Bone marrow (tissue), 2 donors: Measurements from ENCODE around the gene FAM200C.

Experiments
- DNase-seq, 2 donors: peaks; one replicate each; lab custom pipeline; 2025; lab: John Stamatoyannopoulos, UW

The FAM200C gene

GRCh38 chr5:160419458-160420330 lies 19.8 kb upstream of the FAM200C start:
- DNase-seq: no peak

DNA sequence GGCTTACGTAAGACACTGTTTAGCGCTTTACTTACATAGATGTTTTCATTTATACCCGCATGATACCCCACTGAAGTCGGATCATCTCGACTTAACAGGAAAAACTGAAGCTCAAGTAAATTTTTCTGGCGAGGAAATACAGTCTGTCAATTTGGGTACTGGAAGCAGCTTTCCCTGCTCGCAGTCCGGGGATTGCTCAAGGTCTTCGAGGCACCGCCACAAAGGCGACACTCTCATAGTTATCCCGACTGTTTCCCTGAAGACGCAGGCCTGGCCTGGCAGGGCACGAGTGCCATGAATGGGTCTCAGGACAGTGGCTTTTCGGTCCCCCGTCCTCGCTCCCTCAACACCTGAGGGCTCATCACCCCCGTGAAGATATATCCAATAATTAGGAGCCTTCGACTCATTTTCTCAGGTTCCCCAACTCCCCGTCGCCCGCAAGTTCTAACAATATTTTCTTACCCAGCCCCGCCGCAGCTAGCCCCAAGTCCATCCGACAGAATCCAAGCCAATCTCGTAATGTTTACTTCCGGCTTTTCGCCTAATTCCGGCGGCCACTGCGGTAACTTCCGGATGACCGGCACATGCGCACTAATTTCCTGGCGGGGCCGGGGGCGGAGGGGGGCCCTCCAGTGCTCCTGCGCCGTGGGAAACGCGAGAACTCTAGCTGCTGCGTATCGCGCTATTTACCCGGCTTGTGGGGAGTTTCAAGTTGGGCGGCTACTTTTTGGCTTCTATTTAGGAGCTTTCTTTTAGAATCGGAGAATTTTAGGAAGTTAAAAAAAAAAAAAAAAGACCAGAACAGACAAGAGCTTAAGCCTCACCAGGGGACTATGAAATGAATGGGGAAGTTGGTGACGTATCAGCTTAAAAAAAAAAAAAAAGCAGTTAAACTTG lies 19.0 kb upstream of the FAM200C start, which contains the start of gene SLU7:
SLU7 (minus strand) TSS at position 521 of the 897 bp plus-strand sequence. CDS start 3,787 bp downstream, outside the sequence.
- DNase-seq: peak; percentile 82 to 88

GRCh38 chr5:160398806-160399205 lies 1.0 kb downstream of the FAM200C start:
- no peak for DNase-seq

DNA sequence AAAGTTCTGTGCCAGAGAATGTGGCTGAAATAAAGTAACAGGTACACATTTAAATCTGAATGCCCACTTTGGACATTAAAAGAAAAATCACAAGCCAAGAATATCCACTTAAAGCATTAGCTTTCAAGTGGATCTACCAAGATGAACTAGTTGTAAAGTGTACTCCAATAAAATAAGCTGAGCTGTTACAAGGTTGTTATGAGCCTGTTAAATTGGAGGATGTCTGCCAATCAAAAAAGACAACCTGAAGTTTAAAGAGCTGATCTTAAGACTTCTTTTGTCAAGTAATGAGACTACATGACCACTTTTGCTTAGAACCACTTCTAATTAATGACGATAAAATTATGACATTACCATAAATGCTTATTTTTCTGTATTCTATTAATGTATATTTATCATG lies 2.4 kb downstream of the FAM200C start:
- DNase-seq: no peak

- no peak for DNase-seq
Measured at GRCh38 chr5:160395111-160395510, 4.7 kb downstream of the FAM200C start.

DNA sequence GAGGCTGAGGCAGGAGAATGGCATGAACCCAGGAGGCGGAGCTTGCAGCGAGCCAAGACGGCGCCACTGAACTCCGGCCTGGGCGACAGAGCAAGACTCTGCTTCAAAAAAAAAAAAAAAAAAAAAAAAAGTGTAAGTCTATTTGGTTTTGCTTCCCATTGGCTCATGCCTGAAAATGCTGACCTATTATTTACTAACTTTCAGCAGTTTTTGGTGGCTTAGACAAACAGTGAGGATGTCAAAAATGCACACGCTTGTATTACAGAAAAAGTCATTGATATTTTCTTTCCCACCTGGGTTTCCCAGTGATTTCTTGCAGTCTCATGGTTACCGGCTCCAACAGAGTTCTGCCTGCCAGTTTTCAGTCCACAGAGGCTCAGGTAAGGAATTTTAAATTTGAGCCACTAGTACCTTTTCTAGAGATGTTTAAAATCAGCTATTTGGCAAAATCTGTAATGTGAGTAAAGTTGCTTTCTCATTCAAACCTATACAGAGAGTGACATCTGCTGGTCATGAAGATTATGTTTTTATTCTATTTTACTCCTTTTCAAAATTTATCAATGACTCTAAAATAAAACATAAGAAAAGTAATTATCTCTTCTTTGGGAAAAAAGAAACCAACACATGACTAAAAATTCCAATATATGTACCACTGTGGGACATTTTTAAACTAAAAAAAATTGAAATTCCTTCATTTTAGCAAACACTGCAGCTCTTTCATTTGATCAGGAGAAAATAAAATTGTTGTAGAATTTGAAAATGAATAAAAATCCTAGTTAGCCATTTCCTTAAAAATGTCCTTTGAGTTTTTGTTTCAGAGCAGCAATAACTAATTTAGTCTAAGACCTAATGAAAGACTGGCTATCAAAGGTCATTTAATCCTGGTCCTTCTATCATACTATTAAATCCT lies 8.8 kb downstream of the FAM200C start:
- DNase-seq: no peak

DNA sequence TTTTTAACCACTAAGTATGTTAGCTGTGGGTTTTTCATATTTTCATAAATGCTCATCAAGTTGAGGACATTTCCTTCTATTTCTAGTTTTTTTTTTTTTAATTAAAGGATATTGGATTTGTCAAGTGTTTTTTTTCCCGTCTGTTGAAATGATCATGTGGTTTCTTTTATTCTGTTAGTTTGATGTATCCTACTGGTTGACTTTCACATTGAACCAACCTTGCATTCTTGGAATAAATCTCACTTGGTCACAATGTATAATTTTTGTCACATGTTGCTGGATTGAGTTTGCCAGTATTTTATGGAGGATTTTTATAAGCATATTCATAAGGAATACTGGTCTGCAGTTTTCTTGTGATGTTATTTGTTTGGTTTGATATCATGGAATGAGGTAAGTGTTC lies 12.4 kb downstream of the FAM200C start:
- DNase-seq: no peak

GRCh38 chr5:160385496-160385895 lies 14.4 kb downstream of the FAM200C start:
- DNase-seq: no peak

- no peak for DNase-seq
Measured at GRCh38 chr5:160384681-160385080, 15.2 kb downstream of the FAM200C start.

GRCh38 chr5:160382346-160382745 lies 17.5 kb downstream of the FAM200C start:
- DNase-seq: no peak

GRCh38 chr5:160380041-160380440 lies 19.8 kb downstream of the FAM200C start:
- DNase-seq: no peak

GRCh38 chr5:160379511-160379910 lies 20.3 kb downstream of the FAM200C start:
- DNase-seq: peak in 1 of 2 donors; percentile 36

- DNase-seq: no peak
Measured at GRCh38 chr5:160378330-160378729, 21.5 kb downstream of the FAM200C start.

DNA sequence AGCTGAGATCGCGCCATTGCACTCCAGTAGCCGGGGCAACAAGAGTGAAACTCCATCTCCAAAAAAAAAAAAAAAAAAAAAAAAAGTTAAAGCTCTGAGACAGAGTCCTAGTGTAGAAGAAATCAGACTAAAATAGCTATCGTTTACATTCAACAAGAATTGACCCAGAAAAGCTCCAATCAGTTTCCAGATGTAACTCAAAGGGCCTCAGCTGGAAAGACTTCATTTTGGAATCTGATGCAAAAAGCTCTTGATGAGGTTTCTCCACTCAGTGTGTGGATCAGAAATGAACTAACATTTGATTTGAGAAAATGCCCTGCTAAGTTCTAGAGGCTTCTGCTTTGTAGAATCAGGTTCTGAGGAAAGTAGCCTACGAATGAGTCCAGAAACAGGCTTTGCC lies 22.2 kb downstream of the FAM200C start:
- no peak for DNase-seq

- no peak for DNase-seq
Measured at GRCh38 chr5:160376416-160376815, 23.4 kb downstream of the FAM200C start.

- DNase-seq: no peak
Measured at GRCh38 chr5:160375701-160376100, 24.2 kb downstream of the FAM200C start.

GRCh38 chr5:160375166-160375565 lies 24.7 kb downstream of the FAM200C start:
- no peak for DNase-seq

DNA sequence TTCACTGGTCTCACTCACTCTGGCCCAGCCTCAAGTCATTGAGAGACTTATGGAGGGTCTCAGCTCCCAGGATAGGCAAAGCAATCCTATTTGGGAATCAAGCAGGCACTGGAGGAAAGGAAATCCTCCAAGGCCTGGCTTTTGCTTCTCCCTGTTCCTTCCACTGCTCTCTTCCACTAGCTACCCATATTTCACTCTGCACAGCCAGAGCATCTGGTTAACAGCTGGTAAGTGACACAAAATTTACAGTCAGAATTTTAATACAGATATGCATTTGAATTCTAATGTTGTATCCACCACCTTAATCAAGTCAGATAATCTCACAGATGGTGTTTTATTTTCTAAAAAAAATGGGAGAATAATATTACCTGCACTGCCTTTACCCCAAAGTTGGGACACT lies 28.6 kb downstream of the FAM200C start:
- no peak for DNase-seq

DNA sequence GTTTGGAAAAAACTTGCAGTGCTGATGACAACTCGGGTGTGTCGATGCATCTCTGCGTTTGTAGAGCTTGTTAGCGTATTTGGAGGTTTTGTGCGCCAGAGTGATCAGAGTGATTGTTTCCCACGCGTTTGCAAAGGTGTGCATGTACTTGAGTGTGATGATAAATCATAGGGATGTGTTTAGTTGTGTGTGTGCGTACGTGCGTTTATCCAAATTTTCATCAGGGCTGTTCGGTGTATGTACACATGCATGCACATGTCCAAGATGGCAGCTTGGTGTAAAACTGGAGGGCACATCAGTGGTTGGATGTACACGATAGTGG lies 29.2 kb downstream of the FAM200C start:
- DNase-seq: no peak

GRCh38 chr5:160369990-160370712 lies 29.7 kb downstream of the FAM200C start, which contains the start of gene C1QTNF2:
C1QTNF2 (minus strand) TSS chr5:160370626; CDS start chr5:160355011, 15,615 bp downstream.
- DNase-seq: no peak

- no peak for DNase-seq
Measured at GRCh38 chr5:160367885-160368284, 32.0 kb downstream of the FAM200C start.
